ENCODE data around the gene NFATC1.

Gene NFATC1

DNA sequence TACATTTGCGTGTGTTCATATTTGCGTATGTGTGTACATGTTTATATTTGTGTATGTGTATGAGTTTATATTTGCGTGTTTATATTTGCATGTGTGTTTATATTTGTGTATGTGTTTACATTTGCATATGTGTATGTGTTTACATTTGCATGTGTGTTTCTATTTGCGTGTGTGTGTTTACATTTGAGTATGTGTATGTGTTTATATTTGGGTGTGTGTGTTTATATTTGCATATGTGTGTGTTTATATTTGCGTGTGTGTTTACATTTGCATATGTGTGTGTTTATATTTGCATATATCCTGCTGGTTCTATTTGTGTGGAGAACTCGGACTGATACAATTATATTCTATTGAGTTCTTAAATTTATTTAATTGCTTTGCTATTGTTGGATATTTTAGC, 168.7 kb downstream of the NFATC1 start:
- no peak for DNase-seq (ENCODE audit: low read depth)
- H3K4me3 ChIP-seq (ENCODE audit: low read depth, low read length): no peak overlapping the region
- TF ChIP-seq, protein P1, sequence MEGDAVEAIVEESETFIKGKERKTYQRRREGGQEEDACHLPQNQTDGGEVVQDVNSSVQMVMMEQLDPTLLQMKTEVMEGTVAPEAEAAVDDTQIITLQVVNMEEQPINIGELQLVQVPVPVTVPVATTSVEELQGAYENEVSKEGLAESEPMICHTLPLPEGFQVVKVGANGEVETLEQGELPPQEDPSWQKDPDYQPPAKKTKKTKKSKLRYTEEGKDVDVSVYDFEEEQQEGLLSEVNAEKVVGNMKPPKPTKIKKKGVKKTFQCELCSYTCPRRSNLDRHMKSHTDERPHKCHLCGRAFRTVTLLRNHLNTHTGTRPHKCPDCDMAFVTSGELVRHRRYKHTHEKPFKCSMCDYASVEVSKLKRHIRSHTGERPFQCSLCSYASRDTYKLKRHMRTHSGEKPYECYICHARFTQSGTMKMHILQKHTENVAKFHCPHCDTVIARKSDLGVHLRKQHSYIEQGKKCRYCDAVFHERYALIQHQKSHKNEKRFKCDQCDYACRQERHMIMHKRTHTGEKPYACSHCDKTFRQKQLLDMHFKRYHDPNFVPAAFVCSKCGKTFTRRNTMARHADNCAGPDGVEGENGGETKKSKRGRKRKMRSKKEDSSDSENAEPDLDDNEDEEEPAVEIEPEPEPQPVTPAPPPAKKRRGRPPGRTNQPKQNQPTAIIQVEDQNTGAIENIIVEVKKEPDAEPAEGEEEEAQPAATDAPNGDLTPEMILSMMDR (IDR thresholded peaks at IDR 0.05; ENCODE audit: control insufficient read depth, extremely low read depth, insufficient read depth): no peak

DNA sequence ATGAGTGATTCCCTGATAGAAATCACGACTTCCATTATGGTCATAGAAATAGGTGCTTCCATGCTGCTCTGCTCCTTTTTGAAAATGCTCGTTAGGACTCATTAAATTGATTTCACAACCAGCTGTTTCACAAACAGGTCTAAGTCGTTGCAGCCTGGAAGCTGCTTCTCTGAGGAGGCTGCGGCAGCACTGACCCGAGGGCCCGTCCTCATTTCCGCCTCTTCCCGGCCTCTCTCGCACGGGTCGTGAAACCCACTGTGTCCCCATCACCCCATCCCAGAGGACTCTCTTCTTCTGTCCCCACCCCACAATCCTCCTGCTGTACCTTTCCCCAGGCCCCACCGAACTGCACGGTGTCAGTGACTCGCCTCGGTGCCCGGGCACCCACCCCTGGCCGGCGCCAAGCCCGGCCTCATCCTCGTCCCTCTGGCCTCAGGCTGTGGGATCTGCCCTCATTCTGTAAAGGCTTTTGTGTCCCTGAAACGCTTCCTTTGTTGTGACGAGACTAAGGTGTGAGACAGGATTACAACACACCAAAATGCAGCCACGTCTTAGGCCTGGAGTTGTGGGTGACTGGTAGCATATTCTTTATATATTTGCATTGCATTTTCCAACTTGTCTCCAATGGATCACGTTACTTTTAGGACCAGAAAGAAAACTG, 171.2 kb downstream of the NFATC1 start:
- no peak for DNase-seq (ENCODE audit: low read depth)

DNA sequence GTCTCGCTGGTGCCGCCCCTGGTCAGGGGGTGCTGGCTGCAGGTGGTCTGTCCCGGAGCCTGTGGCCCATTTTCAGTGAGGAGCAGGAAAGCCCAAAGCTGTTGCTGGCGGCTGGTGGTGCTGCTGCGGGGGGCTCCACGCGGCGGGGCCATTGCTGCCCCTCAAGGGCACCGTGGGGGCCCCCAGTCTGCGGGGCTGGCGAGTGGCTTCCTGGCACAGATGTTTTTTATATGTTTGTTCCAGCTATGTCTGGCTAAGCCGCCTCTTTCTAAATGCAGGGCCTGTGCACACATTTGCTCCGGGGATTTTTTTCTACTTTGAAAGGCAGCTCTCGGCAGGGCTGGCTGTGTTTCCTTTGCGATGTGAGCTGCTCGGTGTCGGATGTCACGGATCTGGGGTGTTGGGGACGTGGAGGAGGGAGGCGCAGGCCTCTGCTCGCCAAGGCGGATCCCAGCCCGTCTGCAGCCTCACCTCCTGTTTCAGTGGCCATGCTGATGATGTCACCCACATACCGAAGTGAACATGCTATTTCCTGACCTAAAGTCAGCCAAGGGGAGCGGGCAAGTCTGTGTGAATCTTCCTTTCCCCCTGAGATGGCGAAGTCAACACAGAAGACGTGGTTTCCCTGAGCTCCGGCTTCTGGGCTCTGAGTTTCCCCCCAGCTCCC, 171.9 kb downstream of the NFATC1 start:
- TF ChIP-seq, protein P1 (IDR thresholded peaks at IDR 0.05; ENCODE audit: control insufficient read depth, extremely low read depth, insufficient read depth): no peak
- no peak overlapping the region for H3K4me3 ChIP-seq (ENCODE audit: low read depth, low read length)
- DNase-seq (ENCODE audit: low read depth): no peak

More for the DNA sequence above, 171.2 kb downstream of the NFATC1 start:
- TF ChIP-seq, protein P1 (IDR thresholded peaks at IDR 0.05; ENCODE audit: control insufficient read depth, extremely low read depth, insufficient read depth): no peak
- H3K4me3 ChIP-seq (ENCODE audit: low read depth, low read length): no peak overlapping the region

DNA sequence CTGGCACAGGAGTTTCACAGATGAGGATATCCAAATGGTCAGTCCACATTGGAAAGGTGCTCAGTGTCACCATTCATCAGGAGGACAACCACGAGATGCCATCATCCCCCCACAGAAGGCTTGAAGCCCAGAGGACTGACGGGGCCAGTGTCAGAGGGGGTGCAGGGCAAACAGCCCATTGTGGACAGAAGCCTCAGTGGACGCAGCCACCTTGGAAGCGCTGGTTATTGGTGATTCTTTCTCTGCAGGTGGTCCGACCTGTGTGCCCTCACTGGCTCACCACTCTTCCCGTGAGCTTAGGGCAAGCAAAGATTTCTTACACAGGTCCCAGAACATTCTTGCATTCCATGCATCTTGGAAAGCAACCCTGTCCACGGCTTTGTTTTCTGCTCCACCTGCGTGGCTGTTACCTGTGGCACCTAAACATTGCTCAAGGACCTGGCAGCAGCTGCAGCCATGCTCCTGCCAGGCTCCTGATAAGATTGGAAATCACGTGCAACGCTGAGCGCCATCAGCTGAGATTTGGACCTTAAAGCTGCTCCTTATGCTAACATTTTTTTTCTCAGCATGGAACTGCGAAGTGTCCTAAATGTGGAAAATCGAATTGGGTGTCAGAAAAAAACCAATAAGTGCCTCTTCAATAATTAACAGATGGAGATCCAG, 172.9 kb downstream of the NFATC1 start:
- TF ChIP-seq, protein P1 (IDR thresholded peaks at IDR 0.05; ENCODE audit: control insufficient read depth, extremely low read depth, insufficient read depth): no peak
- no peak for DNase-seq (ENCODE audit: low read depth)
- H3K4me3 ChIP-seq (ENCODE audit: low read depth, low read length): no peak overlapping the region

DNA sequence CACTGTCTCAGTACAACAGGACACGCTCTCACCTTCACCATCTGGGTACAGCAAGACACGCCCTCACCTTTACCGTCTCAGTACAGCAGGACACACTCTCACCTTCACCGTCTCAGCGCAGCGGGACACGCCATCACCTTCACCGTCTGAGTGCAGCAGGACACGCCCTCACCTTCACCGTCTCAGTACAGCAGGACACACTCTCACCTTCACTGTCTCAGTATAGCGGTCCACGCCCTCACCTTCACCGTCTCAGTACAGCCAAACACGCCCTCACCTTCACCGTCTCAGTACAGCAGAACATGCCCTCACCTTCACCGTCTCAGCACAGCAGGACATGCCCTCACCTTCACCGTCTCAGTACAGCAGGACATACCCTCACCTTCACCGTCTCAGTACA, 174.0 kb downstream of the NFATC1 start:
- DNase-seq (ENCODE audit: low read depth): no peak
- TF ChIP-seq, protein P1 (IDR thresholded peaks at IDR 0.05; ENCODE audit: control insufficient read depth, extremely low read depth, insufficient read depth): no peak
- no peak overlapping the region for H3K4me3 ChIP-seq (ENCODE audit: low read depth, low read length)

DNA sequence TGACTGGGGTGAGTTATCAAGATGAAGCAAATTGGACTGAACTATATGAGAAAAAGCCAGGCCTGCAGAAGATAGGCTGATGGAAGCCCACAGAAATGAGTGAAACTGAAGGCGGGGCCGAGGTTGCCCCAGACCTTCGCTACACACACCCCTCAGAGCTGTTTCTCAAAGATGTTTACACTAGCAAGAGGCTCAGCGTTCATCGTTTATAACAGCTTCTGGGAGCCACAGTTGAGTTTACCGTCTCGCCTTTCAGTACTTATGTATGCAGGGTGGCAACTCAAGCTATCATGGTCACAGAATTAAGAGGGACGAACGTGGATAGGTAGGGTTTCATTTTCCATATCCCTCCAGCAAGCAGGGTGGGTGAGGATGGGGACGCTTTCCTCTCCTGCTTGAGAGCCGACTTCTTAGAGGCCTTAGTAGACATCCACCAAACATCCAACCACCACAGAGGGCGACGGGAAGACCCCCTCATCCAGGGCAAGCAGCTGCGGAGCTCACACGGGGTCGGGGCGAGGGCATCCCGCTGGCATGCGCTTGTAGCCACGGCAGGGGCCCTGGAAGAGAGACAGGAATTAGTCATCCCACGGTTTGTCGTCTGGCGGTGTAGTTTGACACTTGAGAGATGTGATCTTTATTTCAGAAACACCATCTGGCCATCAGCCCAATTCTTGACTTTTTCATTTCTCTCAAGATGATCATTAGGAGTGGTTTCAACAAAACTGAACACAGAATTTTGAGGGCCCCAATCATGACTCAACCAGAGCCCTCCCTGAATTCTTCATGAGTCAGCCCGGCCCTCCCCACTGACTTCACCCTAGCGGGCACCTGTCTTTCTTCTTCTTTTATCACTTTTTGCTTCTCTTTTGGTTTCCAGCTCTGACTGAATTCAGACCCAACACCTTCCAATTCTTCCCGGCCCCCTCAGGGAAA, 174.8 kb downstream of the NFATC1 start:
- TF ChIP-seq, protein P1 (IDR thresholded peaks at IDR 0.05; ENCODE audit: control insufficient read depth, extremely low read depth, insufficient read depth): no peak
- DNase-seq (ENCODE audit: low read depth): no peak
- H3K4me3 ChIP-seq (ENCODE audit: low read depth, low read length): no peak overlapping the region
